ENCODE measurements around the gene DPYSL3.
A peak's percentile ranks its signal among the peaks of the same experiment; 100 is the strongest.

DPYSL3 gene

DNA sequence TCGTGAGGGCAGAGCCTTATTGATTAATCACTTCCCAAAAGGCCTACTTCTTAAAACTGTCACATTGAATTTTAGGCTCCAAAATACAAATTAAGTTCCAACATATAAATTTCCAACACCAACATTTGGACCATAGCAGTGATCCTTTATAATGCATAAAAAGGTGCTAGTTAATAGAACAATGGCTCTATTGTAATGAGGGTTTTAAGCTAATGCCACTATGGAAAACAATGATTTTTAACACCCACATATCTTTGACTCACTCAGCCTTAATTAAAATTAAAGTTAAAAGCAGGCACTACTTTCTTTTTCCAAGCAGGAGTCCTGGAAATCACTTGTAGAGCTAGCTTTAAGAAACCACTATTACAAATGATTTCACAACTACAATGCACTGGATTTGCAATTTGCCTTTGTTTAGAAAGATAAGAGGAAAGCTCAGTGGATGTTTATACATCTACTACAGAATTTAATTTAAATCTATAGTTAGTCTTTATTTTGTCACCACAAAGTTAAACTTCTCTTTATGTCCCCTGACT lies 41.8 kb downstream of the DPYSL3 start:
- DNase-seq = no peak

DNA sequence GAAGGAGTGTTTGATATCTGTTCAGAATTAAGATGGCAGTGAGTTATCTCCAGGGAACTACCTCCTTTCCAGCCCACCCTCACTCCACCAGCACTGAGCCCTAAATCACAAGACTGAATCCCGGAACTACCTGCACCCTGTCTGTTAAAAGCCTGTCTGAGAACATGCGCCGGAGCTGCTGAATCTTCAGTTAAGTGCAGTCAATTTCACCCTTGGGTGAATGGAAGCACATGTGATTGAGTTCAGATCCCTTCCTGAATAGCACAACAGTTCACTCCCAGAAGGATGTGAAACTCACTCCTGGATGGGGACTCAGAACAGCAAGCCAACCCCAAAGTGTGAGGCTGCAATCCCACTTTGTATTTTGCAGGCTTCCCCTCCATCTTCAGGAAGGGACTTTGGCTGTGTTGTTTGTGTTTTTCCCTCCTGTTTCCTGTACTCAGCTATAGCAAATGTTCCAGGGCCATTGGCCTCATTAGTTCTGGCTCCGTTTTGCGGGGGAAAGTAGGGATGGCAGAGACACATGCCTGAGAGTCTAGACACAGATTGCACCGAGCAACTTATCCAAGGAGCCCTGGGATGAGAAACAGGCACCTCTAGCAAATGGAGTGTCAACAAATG lies 43.4 kb downstream of the DPYSL3 start:
- no peak for DNase-seq

DNA sequence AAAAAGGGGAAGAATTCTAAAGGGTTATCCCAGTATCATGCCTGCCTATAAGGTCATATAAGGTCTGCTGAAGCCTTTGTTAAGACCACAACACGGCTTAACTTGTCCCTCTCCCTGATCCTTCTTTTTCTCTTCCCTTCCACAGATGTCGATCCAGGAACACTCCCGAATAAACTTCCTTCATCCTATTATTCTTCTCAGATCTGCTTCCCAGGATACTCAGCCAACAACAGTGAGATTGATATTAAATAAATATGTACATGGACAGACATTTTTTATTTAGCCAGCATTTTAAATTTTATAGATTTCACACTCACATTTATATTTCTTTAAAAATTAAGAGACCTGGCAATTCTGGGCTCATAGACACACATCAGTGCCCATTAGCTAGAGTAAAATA lies 44.1 kb downstream of the DPYSL3 start:
- DNase-seq = no peak

DNA sequence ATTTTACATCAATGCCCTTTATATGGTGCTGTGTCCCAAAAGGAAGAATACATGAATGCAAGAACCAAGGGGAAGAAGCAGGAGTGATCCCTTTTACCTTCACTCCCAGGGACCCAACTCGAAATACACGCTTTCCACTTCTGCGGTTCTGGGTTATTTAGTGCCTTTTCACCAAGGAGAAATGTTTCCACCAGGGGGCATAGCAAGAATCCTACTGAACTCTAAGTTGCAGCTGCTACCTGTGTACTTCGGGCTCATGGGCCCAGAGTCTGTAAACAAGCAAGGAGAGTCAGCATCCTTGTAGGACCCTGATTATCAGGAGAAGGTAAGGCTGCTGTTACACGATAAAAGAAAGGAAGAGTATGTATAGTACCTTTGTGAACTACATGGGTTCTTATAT lies 45.7 kb downstream of the DPYSL3 start:
- no peak for DNase-seq

DNA sequence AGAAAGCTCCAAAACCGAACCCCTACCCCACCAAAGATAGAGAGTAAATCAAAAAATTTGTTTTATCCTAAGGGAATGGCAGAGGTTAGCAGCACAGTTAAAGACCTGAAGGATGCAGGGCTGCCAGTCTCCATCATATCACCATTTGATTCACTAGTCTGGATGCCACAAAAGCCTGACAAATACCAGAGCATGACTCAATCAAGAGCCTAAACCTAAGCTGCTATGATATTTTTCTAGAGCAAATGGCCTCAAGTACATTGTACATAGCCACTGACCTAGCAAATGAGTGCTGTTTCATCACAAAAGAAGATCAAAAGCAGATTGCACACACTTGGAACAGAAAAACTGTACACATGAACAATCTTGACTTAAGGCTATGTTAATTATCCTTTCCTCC lies 48.0 kb downstream of the DPYSL3 start:
- no peak for DNase-seq

DNA sequence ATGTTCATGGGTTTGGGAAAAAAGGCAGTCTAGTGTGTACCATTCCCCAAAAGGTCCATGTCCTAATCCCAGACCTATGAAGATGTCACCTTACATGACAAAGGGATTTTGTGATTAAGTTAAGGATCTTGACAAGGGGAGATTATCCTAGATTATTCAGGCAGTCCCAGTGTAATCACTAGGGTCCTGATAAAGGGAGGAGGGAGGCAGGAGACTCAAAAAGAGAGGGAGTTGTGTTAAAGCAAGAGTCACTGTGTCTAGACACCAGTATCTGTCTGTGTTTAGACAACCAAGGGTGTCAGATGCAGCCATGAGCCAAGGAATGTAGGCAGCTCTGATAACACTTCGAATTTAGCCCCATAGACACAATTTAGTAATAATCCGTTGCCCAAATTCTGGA lies 49.5 kb downstream of the DPYSL3 start:
- DNase-seq = no peak

DNA sequence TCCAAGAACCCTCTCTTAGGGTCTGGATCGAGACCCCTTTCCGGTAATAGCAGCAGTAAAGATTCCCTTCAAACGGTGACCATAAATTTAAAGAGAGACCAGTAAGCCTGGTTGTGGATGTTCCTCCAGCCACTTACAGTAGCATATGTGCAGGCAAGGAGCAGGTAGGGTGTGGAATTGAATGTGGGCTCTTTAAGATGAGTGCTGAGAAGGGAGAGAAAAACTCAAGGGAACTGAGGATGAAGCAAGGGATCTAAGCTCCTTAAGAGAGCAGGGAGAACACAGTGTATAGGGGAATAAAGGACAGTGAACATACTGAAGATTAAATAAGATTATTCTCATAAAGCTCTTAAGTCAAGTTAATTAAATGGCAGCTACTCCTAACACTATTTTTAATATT lies 51.3 kb downstream of the DPYSL3 start:
- no peak for DNase-seq

DNA sequence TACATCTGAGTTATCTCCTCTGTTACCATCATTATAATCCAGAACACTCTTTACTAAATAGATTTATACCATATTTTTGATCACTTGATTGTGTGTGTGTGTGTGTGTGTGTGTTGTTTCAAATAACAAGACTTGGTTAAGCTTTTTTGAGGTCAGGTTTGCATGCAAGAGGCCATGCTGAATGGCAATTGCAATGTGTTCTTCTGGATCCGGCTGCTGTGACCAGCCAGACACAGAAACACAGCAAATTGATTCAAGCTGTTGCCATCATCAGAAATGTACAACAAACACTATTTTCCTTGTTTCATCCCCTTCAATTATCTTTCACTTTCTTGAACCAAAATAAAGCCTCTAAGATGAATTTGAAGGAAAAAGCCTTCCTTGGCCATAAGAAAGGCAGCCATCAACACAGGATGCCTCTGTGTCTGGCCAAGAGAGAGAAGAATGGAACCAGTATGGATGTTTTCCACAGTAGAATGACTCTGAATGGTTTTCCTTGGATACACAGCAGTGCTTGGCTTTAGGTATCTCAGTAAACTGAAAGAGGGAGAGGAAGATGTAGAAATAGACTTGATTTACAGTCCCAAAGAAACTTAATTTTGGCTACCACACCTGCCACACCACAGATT lies 53.9 kb downstream of the DPYSL3 start:
- DNase-seq = no peak

DNA sequence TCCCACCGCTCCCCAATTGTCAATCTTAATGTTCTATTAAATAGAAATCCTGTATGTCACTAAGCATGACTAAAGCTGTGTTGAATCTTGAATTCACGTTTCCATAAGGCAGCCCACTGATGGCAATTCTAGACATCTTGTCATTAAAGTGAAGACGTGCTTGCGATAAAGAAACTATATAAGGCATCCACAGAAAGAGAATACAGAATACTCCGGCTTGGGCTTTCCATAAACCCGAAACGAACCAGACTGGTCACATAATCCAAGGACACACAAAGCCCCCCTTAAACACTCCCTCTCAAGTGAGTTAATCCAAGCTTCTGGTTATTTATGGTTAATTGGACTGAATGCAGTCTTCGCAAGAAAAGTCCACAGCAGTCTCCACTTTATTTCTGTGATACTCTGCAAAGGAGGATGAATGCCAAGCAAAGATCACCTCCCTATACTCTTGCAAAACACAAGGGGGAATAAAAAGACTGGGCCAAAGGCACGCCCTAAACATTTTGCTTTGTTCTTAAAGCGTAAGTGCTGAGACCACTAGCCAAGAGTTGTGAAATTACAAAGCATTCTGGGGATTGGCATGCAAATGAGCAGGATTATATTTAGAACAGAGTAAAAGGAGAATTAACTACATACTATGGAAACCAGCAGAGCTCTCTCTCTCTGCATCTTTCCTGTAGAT lies 54.7 kb downstream of the DPYSL3 start:
- DNase-seq = peak; percentile 69

DNA sequence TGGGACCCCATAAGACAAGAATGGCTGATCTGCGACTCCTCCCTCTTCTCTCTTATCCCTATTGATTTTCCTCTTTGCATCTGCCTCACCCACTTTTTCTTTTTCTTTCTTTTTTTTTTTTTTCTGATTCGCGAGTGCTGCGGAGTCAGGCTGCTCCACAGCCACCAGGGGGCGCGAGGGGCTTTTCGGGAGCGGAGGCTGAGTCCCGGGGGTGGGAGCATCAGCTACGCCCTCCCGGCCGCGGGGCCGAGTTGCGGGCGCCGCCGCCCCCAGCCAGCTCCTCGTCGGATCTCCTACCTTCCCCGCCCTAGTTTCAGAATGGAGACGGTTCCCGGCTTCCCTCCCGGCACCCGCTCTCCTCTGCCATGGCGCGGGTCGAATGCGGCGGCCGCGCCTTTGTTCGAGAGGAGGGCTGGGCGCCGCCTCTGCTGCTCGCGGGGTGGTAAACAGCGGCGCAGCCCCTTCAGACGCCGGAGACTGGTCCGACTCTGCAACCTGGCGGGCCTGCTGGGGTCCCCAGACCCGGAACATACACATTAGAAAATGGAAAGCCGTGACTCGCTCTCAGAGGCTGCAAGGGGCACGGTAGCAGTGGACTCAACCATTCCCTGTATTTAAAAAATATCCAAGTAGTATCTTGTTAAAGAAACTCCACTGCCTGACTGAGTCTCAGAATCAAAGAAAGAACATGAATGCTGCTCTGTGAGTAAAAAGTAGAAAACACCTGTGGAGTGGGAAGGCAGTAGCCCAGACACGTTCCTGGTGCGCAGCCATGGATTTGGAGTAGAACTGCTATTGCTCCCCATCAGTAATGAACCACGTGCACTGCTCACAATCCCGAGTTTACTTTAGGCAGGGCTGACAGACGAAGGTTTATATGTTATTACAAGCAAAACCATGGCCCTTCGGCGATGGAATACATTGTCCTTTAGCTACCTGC lies 55.7 kb downstream of the DPYSL3 start:
- DNase-seq = peak; percentile 90

DNA sequence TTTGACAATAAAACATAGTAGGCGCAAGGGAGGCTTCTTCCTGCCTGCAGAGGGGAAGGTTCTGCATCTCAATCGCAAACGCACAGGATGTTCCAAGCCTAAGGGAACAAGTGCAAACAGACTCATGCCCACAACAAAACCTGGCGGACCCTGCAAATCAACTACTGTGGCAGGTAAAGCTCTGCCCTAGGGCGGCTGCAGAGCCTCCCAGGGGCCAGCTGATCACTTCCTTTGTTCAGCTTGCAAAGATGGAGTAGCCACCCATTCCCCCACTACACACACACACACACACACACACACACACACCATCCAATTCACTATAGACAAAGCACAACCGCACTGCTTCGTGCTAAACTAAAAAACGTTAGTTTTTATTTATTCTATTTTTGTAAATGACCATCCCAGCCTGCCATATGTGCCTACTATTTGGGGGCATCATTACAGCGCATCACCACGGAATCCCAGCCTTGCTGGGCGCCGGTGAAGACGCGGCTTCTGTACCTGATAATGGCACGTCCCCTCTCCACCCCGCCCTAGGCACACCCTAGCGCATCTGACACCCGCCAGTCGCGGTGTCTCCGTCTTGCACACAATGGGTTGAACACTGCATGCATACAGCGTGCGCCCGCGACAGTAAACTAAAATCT lies 57.6 kb downstream of the DPYSL3 start:
- DNase-seq = no peak

DNA sequence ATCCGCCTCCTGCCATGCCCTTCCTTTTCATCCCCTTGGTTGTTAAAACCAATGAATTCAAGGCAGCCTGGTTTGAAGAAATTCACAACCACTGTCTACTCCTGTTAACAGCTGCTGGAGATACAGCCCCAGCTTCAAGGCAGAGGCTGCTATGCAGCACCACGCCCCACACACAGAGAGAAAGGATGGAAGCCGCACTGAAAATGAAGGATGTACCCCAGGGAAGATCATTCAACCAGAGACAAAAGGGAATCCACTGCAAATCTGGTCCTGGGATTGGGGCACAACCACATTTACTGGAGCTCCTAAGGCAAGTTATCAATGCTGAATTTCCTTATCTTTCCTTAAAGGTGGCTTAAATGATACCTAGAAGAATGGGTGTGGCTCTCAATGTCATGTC lies 58.7 kb downstream of the DPYSL3 start:
- DNase-seq = no peak

DNA sequence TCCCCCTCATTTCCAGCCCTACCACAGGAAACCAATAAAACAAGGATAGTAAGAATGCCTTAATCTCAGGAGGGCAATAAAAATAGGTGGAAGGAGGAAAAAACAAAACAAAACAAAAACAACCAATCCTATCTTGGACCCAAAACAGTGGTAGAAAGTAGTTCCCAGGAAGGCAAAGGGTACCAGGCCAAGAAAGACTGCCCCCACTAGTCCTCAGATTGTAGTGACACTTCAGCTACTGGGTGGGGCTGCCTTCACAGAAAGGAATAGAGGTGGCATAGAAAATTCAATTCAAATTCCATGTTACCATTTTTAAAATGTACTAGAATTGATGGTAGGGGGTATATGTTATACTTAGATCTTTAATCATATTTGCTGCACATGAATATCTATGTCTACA lies 59.3 kb downstream of the DPYSL3 start:
- DNase-seq = no peak

DNA sequence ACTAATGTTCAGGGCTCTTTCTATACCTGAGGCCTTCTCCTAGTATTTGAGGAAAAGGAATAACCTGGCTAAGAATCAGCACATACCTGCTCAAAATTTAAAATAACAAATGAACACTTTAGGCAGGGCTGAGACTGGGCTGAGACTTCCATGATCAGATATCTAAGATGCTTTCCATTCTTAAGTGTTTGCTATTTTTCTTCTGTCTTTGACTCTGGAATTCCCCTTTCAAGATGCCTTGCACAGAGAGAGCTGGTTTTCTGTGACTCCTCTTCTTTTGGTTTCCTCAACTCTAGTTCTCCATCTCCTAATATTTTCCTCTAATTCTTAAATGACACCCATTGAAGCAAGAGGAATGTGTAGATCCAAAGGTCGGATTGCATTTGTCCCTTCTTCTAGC lies 61.1 kb downstream of the DPYSL3 start:
- DNase-seq = no peak

DNA sequence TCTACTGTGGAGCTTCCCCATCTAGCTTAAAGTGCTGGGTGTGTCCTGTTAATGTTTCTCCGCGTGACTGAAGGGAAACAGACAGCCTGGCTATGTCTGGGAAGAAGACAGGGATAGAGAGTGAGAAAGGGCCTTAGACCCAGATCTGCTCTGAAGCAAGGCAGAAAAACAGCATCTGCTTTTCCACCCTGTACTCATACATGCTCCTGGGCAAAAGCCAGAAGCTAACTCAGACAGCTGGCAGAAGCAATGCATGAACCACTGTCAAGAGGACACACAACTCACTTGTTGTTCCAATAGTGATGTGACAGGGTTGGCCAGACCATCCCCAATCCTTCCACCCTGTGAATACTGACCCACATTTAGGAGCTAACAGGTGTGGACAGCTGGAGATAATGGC lies 63.3 kb downstream of the DPYSL3 start:
- no peak for DNase-seq

DNA sequence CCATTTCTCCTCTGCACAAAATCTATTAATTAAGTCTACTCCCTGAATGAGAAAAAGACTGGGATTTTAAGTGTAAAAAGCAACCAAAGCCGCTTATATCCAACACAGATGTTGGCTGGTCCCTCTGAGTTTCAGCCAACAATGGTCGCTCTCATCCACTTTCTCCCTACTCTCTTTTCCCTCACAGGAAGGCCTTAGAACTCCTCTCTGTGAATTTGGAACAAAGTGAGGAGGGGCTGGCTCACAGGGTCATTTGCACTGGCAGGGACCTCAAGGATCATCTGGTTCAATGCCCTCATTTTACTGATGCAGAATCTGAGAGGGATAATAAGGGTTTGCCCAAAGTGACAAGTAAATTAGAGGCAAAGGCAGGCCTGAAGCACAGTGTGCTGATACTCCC lies 64.0 kb downstream of the DPYSL3 start:
- no peak for DNase-seq

DNA sequence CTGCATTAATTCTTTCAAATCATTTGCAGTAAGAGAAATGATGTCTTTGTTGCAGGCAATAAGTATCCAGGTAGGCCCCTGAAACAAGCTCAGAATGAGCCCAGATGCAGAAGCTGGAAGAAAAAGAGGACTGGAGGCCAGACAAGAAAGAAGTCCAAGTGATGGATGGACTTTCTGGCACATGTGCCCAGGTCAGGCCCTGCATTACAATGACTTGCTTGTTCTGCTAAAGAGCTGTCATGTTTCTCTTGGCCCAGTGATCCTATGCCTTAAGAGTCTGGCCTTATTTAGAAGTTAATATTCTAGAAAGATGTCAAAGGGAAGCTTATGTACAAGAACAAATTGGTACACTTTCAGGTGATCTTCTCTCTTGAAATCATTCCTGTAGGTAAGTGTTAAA lies 64.8 kb downstream of the DPYSL3 start:
- DNase-seq = no peak

DNA sequence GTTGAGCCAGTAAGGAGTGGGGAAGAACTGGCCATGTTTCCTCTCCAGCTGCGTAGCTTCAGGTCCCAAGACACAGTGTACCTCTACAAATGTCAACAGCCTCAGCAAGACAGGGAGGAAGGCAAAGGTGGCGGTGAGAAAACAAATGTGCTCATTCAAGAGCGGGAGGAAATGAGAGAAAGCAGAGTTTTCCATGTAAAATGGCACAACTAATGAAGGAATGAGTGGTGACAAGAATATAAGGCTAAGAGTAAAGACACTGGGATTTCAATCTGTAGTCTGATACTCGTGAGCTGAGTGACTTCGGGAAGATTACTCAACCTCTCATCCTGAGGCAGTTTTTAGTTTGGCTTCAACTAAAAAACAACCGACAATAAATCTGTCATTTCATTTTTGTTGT lies 67.6 kb downstream of the DPYSL3 start:
- DNase-seq = no peak

DNA sequence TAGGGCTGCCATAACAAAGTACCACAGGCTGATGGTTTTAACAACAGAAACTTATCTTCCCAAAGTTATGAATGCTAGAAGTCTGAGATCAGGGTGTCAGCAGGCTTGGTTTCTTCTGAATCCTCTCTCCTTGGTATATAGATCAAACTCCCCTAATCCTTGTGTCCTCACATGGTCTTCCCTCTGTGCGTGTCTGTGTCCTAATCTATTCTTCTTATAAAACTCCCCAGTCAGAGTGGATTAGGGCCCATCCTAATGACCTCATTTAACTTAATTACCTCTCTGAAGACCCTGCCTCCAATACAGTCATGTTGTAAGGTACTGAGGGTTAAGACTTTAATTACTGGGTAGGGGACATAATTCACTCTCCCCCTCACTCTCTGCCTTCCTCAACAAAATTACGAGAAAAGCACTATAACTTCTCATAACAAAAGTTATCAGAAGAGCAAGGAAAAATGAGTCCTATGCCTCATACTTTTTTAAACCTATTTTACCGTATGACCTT lies 68.6 kb downstream of the DPYSL3 start:
- DNase-seq = no peak

DNA sequence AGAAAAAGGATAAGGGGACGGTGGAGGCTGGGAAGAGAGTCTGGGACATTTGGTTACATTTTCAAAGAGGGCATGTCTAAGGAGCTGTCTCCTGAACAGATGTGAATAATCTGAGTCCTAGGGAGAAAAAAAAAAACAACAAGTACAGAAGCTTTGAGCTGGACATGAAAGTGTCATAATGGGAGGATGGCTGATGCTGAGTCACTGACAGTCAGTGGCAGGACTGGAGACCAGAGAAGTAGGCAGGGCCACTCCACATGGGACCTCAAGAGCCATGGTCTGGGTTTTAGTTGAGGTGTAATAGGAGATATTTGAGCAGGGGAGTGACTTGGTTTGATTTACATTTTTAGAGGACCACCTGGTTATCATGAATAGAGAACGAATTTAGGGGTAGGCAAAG lies 70.6 kb downstream of the DPYSL3 start:
- no peak for DNase-seq

DNA sequence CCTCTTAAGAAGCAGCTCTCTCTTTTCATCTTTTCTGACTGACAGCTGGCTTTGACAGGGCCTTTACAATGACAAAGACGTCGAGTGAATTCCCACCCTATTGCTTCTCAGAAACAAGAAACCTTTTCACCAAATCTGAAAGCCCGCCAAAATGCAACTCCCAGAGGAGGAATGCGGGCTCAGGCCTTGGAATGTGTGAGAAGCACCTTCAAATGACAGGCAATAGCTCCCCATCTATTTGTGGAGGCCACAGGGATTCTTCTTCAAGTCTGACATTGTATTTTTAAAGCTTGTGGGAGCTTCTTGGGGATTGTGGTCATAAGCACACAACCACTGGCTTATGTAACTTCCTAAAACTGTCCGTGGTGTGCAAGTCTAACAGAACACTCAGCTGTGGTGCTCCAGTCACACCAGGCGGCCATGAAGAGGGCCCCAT lies 72.7 kb downstream of the DPYSL3 start:
- no peak for DNase-seq

DNA sequence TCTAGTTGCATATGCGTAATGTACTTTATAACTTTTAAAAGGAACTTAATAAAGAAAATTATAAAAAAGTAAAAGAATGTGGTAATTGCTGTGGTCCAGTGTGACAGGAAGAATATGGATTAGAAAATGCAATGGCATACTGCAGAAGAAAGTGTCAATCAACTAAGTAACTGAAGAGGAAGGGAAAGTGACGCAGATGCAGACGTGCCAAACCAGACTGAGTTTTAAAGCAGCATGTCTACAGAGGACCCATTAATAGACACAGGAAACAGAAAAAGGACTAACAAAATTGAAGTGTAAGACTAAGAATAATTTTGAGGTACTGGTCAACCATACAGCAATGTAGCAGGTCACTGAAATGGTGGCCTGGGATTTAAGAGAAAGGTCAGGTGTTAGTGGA lies 73.3 kb downstream of the DPYSL3 start:
- DNase-seq = no peak

Measured in NCI-H1048 (cell line).